ENCODE data around the gene SCFD2. TPM values are rescaled to one million over a fixed set of nuclear protein-coding genes. Genes with fewer than 3 reads are reported as not detected.

SCFD2 gene
- total RNA-seq, 6 experiments from 2014 or later, result 35.2 to 46.7 (median 41.5) TPM

DNA sequence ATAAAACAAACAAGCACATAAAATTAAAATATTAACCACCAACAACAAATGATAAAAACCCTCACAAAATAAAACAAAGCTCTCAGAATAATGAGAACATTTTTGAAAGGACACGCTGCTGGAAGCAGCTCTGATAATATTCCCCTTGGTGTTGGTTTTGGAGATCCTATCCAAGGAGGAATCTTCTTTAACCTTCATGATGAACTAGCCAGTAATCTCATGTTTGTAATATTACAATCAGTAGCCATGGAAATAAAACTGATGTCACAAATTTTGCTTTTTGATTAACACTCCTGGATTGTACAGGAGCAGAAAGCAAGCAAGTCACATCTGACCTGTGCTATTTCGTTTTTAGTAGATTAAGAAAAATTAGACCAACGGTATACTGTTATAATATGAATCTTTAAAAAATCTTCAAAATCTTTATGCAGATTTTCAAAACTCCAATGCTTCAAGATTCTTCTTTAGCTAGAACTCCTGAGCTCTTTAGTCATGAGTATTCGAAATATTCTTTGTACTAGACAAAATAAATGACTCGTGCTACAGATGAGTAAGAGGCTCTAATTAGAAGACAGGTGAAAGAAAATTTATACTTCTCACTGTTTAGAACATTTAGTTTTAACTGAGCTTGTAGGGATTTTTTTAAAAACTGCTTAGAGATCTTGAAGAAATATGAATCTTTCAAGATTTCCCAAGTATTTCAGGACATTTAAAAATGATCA is 349.6 kb downstream of the SCFD2 start:
- Mint-ChIP-seq H3K36me3 (ENCODE audit: low read depth) (no peaks in the 10 kb centered on the region), H3K4me3 (no peak overlapping the region), H3K9me3 (no peaks in the 10 kb centered on the region), H3K4me1 (ENCODE audit: low read depth) (peaks cover 100% of the 10 kb centered on the region), H3K27ac (peak overlapping the region; percentile 63), H3K27me3 (ENCODE audit: insufficient read depth) (no peaks in the 10 kb centered on the region)
- TF ChIP-seq, protein P1, sequence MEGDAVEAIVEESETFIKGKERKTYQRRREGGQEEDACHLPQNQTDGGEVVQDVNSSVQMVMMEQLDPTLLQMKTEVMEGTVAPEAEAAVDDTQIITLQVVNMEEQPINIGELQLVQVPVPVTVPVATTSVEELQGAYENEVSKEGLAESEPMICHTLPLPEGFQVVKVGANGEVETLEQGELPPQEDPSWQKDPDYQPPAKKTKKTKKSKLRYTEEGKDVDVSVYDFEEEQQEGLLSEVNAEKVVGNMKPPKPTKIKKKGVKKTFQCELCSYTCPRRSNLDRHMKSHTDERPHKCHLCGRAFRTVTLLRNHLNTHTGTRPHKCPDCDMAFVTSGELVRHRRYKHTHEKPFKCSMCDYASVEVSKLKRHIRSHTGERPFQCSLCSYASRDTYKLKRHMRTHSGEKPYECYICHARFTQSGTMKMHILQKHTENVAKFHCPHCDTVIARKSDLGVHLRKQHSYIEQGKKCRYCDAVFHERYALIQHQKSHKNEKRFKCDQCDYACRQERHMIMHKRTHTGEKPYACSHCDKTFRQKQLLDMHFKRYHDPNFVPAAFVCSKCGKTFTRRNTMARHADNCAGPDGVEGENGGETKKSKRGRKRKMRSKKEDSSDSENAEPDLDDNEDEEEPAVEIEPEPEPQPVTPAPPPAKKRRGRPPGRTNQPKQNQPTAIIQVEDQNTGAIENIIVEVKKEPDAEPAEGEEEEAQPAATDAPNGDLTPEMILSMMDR (IDR thresholded peaks at IDR 0.05), result no peak
- DNase-seq, result no peak

DNA sequence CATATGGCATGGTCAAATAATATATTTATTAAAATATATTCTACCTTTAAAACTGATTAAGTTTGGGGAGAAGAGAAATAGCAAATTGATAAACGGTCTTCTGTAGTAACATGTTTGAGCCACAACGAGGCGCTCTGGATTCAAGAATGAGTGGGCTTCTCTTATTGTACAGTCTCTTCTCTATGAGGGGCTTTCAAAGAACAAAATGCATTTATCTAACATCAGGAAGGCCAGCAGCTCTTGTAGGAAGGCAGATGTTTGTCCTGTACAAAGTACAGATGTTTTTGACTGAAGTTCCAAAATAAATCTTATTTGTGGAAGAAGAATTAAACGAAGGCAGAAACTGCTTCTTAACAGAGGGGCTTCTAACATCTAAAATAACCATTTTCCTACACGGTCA is 350.2 kb downstream of the SCFD2 start:
- no peak overlapping the region for H3K4me3 Mint-ChIP-seq
- peak; percentile 33 for DNase-seq
- H3K4me1 Mint-ChIP-seq (ENCODE audit: low read depth), result peaks cover 100% of the 10 kb centered on the region
- no peaks in the 10 kb centered on the region for H3K27me3 Mint-ChIP-seq (ENCODE audit: insufficient read depth)
- peak overlapping the region; percentile 63 for H3K27ac Mint-ChIP-seq
- no peaks in the 10 kb centered on the region for H3K36me3 Mint-ChIP-seq (ENCODE audit: low read depth)
- no peaks in the 10 kb centered on the region for H3K9me3 Mint-ChIP-seq
- TF ChIP-seq, protein P1 (IDR thresholded peaks at IDR 0.05), result peak; percentile 89

DNA sequence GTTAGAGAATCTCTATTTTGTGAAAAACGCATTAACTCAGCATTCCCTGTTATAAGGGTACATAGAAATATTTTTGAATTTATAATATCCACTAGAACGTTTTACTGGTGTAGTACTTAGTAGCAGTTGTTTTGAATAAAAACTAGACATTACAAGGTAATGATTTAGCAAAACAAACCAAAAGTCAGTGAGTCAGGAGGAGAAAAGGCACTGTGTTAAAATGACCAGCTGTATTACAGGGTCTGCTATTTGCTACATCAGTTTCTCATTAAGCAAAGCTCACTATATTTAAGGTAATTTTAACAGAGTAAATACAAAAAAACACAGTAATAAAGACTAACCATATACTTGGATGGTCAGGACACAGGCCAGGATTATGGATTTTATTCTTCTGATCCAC is 351.0 kb downstream of the SCFD2 start:
- TF ChIP-seq, protein P1 (IDR thresholded peaks at IDR 0.05), result no peak
- H3K4me3 Mint-ChIP-seq, result no peak overlapping the region
- H3K27me3 Mint-ChIP-seq (ENCODE audit: insufficient read depth), result no peaks in the 10 kb centered on the region
- H3K36me3 Mint-ChIP-seq (ENCODE audit: low read depth), result no peaks in the 10 kb centered on the region
- no peaks in the 10 kb centered on the region for H3K9me3 Mint-ChIP-seq
- H3K4me1 Mint-ChIP-seq (ENCODE audit: low read depth), result peaks cover 100% of the 10 kb centered on the region
- no peak for DNase-seq
- H3K27ac Mint-ChIP-seq, result peak overlapping the region; percentile 50; the same call in 1 of the 2 replicates

DNA sequence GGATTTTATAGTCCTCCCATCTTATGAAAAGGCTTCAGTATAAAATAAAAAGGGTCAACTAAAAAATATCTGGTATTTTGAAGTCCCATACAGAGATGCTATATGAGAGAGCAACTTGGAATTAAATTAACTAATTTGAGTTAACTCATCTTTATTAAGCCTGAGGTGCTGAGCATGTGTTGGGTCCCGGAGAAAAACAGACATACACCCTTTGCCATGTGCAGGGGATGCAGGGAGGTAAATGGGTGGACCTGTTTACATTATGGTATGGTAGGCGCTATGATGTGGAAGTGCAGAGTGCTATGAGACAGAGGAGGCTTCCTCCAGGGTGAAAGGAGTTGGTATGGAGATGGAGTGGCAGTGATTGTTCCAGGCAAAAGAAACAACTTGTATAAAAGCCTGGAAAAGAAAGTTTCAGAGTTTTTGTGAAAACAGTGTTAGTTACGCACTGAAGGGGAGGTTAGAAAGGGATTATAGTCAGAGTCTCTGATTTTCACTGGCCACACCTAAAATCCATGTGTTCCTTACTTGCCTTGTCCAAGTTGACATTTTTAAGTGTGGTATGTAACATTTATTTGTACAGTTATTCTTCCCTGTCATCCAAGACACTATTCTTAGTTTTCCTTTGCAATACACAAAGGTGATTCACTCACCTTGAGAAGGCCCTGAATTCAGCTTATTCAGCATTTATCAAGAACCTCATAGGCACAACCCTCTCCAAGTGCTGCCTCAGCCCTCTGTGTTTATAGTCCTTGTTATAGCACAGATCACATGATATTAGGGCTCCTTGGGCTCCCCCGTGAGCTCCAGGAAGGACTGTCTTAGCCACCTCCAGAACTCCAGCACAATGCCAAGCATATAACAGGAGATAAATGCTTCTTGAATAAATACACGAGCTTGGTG is 351.7 kb downstream of the SCFD2 start:
- H3K36me3 Mint-ChIP-seq (ENCODE audit: low read depth), result no peaks in the 10 kb centered on the region; the same call in 1 of the 2 replicates
- DNase-seq, result no peak
- H3K4me1 Mint-ChIP-seq (ENCODE audit: low read depth), result peaks cover 97% of the 10 kb centered on the region
- TF ChIP-seq, protein P1 (IDR thresholded peaks at IDR 0.05), result no peak
- H3K9me3 Mint-ChIP-seq, result no peaks in the 10 kb centered on the region
- no peaks in the 10 kb centered on the region for H3K27me3 Mint-ChIP-seq (ENCODE audit: insufficient read depth)
- H3K4me3 Mint-ChIP-seq, result no peak overlapping the region
- H3K27ac Mint-ChIP-seq, result peak overlapping the region; percentile 50; the same call in 1 of the 2 replicates

DNA sequence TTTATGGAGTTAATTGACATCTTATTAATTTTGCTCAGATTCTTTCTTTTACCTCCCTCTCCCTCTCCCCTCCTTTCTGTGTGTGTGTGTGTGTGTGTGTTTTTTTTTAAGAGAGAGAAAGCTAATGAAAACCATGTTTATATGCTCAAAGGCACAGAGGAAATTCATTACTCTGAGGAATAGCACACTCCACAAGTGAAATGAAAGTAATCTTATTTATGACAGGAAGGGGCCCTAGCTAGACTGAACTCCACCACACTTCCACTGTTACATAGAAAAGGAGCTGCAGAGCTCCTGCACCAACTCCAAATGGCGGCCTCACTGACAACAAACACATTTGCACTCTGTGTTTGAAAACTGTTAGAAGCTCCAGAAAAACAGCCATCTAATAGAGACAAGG is 353.1 kb downstream of the SCFD2 start:
- Mint-ChIP-seq H3K27me3 (ENCODE audit: insufficient read depth) (no peaks in the 10 kb centered on the region), H3K4me3 (peak overlapping the region; percentile 78), H3K36me3 (ENCODE audit: low read depth) (peaks cover 9% of the 10 kb centered on the region), H3K9me3 (no peaks in the 10 kb centered on the region), H3K27ac (peak overlapping the region; percentile 56), H3K4me1 (ENCODE audit: low read depth) (peaks cover 83% of the 10 kb centered on the region)
- no peak for DNase-seq
- TF ChIP-seq, protein P1 (IDR thresholded peaks at IDR 0.05), result no peak
